ENCODE data around the gene SRCIN1.
A peak's percentile ranks its signal among the peaks of the same experiment; 100 is the strongest.

The SRCIN1 gene

DNA sequence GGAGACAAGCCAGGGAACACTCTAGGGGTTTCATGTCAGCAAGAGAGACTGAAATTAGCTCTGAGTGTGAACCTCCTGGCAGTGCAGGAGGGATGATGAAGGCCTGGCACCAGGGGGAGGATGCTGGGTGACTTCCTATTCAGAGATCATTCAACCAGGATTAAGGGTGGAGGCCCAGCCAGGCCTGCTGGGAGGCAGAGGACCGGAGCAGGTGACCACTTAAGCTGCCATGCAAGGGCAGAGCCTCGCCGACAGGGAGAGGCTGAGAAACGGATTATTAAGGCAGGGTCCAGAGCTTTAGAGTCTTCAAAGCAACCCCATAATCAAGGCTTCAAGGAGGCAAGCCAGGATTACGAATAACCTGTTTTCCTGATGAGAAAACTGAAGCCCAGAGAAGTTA is 10.6 kb upstream of the SRCIN1 start:
- no peak for DNase-seq (ENCODE audit: low read depth)

DNA sequence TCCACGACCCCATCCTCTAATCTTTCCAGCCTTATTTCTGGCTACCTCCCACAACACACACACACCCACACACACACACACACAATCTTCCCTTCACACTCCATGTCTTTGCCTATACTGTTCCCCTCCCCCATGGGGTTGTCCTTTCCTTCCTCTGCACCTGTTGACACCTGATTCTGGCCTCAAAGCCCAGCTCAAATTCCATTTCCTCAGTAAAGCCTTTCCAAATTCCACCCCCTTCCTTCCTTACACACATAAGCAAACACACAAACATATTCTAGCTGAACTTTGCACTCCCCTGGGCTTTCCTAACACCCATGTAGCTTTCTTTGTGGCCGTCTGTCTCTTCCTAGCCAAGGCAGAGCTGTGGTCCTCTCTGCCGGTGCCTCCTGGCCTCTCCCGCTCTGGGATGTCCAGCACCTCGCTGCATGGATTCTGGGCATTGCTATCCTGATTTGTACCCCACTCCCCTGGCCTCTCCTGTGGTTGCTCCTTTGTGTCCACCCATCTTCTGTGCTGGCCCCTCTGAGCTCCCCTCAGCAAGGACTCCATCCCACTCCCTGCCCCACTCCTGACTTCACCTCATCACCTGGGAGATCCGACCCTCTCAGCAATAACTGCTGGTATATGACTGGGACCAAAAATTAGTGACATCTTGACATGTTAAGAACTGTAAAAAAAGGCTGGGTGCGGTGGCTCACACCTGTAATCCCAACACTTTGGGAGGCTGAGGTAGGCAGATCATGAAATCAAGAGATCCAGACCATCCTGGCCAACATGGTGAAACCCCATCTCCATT is 8.4 kb upstream of the SRCIN1 start:
- DNase-seq (ENCODE audit: low read depth), result no peak

DNA sequence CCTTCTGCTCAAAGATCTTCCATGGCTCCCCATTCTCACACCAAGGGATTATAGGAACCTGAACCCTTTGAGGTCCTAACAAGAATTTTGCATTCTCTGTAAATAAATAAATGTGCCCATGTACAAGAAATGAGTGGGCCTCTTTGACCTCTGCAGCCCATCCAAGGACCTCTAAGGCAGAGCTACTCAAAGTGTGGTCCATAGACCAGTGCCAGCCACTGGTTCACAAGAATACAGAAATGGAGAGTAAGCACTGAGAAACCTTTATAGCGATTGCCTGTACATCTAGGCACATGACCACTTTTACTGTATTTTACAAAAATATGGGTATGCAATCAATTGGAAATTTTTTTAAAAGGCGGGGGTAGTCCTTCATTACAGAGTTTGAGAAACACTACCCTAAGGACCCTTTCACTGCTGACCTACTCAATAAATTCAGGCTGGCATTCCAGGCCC is 7.8 kb upstream of the SRCIN1 start:
- DNase-seq (ENCODE audit: low read depth), result no peak

DNA sequence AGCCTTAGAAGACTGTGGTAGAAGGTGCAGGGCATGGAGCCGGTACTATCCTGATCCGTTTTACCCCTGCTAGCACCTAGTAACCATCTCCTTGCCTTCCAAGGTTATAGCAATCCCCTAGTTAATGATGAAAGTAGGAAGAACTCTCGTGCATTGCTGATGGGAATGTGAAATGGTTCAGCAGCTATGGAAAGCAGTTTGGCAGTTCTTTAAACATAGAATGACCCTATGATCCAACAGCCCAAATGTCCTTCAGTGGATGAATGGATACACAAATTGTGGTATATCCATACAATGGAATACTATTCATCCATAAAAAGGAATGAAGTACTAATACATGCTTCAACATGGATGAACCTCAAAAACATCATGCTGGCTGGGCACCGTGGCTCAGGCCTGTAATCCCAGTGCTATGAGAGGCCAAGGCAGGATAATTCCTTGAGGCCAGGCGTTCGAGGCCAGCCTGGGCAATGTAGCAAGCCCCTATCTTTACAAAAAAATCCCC is 6.2 kb upstream of the SRCIN1 start:
- no peak for DNase-seq (ENCODE audit: low read depth)

DNA sequence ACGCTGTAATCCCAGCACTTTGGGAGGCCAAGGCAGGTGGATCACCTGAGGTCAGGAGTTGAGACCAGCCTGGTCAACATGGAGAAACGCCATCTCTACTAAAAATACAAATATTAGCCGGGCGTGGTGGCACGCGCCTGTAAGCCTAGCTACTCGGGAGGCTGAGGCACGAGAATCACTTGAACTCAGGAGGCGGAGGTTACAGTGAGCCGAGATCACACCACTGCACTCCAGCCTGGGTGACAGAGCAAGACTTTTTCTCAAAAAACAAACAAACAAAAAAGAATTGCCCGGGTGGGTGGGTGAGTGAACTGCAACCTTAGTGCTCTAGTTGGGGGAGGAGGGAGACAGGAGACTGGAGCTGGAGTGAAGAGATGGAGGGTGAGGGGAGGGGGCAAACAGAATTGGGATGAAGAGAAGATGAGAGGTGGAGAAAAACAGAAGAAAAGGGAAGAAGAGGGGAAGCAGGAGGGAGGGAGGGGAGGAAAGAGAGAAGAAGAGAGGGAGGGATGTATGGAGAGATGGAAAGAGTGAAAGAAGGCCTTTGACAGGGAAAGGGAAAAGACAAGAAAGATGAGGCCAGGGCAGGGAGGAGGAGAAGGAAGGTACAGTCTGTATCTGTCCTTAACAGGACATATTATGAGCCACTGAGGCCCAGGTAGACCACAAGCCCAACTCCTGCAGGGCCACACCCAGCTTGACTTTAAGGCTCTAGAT is 5.5 kb upstream of the SRCIN1 start:
- DNase-seq (ENCODE audit: low read depth), result no peak

DNA sequence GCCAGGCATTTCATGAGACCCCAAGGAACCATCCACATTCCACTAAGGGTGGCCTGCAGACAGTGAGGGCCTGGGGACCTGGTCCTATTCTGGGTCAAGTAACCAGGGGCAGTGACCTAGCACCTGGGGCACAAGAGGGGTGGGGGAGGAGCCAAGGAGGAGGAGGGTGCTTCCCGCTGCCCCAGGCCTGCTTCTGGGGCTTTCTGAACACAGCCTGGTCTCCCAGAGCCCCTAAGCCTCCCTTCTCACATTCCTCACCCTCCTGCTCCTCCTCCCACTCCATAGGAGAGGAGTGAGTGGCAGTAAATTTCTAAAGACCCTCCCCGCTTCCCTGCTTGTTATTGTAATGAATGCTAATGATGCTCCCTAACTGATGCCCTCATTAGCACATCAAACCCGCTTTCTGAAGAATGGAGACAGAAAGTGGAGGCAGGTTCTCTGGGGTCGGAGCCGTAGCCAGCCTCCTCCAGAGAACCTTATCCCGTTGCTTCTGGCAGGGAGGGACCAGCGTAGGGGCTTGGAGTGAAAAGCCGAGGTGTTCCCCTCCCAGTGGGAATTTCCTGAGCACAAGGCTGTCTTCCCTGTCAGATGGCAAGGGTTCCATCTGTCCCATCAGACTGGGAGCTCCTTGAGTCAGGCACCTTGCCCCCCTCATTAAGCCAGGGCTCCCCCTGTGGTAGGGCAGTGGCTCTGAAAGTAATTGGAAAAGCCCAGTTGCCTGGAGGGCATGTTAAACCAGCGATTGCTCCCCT is 3.7 kb upstream of the SRCIN1 start:
- DNase-seq (ENCODE audit: low read depth), result no peak

DNA sequence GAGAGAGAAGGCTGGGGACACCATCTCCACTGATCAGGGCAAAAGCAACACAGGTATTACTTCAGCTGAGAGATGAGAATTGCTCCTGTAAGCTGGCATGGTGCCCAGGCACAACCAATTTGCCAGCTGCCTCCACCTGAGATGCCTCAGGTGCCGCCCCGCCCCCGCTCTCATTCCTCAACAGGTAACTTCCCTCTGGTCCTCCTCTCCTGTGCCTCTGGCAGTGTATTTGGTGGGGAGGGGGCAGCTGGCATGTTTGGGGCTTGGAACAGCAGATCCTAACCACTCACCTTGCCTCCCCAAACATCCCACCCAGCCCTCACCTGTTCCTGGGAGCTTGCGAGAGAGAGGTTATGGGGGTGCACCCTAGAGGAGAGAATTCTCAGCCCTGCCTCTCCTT is 2.9 kb upstream of the SRCIN1 start:
- no peak for DNase-seq (ENCODE audit: low read depth)

DNA sequence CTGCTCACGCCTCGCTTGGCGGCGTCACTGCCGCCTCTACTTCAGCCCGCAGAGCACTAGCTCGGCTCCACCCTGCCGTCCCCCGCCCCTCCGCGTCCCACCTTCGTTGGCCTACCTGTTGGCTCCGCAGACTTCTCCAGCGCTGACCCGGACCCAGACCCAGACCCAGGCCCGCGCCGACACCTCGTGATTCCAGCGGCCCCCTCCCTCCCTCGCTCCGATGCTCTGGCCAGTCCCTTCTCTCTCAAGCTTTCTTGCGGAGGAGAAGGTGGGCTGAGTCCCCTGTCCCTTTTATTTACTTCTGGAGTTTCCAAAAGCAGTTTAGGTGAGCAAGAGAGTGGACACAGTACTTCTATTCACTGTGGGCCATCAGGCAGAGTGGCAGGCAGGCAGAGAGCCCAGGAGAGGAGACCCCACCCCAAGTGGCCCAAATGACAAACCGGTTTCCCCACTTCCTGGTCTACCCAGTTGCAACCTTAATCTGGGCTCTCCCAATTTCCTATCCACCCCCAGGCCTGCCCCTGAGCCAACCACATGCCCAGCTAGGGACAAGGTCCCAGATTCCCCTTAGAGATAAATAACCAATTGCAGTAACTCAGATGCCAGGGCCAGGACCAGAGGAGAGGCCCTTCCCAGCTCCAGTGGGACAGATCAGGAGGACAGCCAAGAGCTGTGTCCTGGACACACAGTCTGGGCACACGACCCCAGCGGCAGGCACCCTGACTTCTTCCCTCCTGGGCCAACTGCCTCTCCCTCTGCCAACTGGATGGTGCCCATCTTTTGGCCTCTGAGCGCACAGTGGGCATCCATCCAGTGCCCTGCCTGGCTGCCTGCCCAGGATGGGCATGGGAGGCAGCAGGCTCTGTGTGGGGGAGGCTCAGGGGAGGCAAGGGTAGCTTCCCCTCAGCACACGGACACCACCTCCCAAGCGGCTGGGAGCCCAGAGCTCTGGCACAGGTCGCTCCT is 1.2 kb upstream of the SRCIN1 start:
- DNase-seq (ENCODE audit: low read depth), result no peak

DNA sequence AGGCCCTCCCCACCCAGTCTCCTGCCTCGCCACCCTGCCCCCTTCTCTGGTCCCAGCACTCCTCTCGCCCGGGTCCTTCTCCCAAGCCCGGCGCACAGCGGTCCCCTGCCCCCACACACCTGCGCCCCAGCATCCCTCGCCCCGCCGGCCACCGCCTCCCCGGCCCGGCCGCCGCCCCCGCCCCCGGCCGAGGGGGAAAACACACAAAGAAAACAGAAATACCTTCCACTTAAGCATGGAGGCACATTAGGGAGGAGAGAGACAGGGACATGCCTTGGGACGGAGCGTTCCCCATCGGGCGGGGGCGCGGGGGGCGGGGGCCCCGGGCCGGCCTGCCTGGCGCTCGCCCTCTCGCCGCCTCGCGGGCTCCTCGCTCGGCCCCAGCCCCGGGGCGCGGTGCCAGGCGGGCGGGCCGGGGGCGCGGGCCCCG is 326 bp downstream of the SRCIN1 start:
- no peak for DNase-seq (ENCODE audit: low read depth)

DNA sequence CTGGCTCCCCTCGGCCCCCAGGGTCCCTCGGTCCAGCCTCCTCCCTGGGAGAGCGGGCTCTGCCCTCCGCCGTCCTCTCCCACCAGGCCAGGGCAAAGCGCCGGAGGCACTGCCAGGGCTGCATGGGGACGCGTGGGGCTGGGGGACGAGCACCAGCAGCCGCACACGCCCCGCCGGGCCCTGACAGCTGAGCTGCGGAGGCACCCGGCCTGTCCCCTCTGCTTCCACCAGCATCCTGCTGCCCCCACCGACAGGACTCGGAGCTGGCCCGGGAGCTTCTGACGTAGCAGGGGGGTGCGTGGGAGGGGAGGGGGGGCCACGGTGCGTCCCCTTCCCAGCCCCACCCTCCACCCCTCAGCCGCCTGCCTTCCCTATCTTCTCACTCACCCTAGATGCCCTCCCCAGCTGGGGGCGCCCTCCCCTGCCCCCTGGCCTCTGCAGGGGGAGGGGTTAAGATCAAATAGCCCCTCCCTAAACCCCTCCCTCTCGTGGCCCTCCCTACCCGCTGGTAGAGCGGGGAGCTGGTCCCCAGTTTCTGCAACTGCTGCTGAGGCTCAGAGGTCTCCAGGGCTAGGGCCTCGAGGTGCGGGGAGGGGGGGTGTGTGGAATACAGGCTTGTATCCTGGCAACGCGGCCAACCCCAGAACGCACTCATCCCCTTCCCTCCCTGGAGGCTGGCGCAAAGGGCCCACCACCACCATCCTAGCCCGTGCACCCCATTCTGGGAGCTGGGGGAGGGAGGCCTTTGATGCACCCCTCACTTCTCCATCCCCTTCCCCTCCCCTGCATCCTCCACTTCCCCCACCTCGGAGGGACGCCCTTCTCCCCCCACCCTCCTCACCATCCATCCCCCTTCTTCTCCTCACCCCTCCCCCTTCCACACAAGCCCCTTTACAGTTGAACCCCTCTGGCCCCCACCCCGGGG is 1.0 kb downstream of the SRCIN1 start:
- no peak for DNase-seq (ENCODE audit: low read depth)

DNA sequence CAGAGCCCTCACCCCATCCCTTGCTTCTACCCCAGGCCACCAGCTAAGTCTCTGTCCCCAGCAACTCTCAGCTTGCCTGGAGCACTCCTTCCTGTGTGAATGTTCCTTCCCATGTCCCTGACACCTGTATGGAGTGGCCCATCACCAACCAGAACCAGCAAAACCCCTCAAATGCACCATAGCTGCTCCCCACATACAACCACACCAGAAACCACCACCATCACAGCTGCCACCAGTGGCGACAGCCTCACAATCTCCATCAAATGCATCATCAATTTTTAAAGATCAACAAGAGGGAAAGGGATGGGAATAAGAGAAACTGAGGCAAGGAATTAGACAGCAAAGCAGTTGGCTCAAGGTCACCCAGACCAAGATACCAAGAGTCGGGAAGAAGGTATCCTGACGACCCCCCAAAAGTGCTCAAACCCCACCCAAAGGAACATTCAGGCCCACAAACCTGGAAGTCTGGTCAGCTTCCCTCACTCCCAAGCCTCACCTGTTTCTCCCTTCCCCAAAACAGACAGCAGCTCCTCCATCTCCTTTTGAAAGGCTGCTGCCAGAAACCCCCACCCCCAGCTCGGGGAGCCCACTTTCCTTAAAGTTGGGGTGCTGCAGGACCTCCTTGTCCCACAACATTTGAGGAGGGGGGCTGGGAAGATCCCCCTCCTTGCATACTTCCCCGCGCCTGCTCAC is 1.8 kb downstream of the SRCIN1 start:
- DNase-seq (ENCODE audit: low read depth), result no peak

DNA sequence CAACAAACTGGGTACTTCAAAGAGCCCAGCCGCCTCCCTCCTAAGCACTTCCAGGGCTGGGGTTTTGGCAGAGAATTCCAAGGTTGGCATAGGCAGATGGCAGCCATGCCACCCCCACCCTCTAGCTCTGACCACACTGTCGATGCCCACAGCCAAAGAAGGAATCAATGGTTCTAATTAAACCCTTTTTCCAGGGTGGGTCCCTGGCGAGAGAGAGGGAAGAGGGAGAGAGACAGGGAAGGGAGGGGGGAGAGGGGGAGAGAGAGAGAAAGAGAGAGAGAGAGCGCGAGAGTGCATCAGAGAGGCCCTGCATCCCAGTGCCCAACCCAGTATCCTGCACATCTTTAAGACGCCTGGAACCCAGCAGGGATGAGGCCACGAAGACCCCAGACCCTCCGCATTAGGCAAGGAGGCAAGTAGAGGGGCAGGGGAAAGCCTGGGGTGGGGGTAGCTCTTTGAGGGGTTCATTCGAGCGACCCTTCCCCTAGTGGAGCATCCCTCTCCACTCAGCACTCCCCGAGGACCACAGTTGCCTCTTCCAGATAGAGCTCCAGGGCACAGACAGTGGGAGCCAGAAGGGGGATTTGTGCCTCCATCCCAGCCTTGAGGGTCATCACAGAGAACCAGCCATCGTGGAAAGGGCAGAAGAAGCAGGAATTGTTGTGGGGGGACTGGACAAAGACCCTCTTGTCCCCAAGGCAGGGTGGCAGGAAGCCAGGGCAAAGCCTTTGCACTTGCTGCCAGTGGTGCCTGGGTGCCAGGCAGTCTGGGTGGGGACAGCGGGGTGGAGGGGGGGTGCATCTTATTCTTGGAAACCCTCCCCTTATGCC is 2.6 kb downstream of the SRCIN1 start:
- DNase-seq (ENCODE audit: low read depth), result no peak

DNA sequence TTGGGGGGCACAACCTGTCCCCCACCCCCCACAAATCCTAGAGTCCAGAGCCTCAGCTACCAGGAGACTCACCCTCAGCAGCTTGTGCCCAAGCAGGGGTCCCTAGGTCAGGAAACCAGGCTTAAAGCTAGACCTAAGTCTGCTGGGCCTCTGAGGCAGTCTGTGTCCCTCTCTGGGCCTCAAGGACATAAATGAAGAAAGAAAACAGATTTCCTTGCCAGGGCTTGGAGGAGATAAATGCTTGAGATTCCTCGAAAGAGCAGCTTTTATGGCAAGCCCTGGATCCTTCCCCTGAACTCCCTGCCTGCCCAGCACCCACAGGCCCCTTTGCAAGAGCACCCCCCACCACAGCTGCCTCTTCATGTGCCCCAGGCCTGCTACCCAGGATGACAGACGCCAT is 3.3 kb downstream of the SRCIN1 start:
- peak; percentile 16 for DNase-seq (ENCODE audit: low read depth)

DNA sequence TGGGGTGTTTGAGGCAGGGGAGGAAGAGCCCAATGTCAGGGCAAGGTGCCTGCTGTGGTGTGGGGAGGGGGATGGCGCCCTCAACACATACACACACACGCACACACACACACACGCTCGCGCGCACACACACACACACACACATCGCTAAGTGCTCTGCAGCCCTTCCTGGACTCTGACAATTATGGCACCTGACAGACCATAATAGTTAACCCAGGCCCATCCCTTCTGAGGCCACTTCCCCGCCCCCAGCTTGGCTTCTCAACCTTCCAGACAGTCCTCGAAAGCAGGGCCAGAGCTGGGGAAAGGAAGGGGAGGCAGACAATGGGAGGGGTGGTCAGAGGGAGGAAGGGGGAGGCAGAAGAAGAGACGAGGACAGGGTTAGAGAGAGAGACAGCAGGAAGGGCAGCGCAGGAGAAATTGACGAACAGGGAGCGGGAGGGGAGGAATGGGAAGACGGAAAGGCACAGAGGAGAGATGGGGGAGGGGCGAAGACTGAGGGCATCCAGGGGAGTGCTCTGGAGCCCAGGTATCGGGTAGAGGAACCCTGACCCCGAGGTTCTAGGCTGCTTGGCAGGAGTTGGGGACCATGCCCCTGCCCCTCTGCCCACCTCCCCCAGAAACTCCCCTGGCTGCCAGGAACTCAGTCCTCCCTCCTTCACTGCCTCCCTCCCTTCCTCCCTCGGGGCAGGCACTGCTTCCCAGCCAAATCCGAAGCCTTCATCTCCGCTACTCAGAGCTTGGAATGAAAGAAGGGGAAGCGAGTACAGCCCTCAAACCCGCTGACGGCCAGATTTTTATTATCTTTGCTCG is 4.0 kb downstream of the SRCIN1 start:
- no peak for DNase-seq (ENCODE audit: low read depth)

DNA sequence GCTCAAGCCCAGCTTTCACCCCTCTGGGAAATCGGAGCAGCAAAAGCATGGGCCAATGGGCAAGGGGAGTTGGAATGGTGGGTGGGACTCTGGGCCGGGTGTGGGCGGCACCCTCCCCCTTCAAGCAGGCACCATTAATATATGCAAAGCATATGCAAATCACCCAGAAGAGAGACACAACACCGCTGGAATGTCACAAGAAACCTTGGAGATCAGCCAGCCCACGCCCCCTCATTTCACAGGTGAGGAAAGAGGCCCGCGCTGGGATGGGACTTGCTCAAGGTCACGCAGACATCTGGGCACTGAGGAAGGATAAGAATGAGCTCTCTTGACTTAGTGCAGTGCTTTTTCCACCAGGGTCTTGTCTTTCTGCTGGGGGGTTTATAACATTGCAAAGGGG is 4.8 kb downstream of the SRCIN1 start:
- DNase-seq (ENCODE audit: low read depth), result no peak

DNA sequence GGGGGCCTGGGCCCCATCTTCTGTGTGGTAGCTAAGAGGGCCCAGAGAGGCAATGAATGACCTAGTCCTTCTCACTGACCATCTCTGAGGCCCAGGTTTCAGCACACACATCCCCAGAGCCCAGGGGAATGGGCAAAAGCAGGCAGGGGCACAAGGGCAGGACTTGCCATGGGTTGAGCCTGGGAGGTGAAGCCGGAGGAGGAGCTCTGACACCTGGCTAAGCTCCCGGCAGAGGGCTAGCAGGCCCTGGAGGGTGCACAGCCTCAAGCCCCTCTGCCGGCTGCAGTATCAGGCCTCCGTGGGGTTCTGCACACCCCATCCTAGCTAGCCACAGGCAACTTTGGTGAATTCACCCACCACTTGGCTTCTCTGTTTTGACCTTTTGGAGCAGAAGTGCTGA is 5.3 kb downstream of the SRCIN1 start:
- no peak for DNase-seq (ENCODE audit: low read depth)

DNA sequence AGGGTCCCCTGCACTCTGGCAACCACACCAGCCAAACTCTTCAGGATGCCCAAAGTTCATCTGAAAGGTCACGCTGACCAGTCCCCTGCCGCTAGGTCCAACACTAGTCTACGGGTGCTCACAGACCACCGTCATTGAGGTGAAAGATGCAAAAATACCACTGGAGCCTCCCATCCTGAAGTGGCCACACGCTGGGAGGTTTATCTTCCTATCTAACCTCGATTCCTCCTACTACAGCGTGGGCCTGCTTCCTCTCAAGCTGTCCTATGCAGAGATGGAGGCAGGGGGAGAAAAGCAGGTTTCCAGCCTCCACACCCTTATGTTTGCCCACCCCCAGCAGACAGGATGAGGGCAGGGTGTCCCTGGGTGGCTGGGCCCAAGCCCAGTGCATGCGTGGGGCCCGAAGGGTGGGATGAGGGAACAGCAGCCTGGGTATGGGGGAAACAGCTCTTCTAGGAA is 6.3 kb downstream of the SRCIN1 start:
- no peak for DNase-seq (ENCODE audit: low read depth)

DNA sequence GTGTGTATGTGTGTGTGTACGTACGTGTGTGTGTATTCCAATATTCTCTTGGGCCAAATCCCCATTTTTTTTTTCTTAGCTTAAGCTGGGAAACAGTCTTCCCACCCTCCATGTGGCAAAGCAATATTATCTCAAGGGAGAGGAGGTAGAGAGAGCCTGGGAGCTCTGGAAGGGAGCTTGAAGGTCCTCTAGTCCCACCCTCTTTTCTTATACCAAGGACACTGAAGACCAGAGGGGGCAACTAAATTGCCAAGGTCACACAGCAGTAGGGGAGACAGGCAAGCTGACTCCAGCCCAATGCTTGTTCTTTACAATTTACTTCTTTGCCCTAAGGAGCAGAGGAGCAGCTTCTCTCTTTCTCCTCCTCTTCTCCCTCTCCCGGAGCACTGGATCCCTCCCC is 6.8 kb downstream of the SRCIN1 start:
- DNase-seq (ENCODE audit: low read depth), result no peak

Measured in iris pigment epithelial cell (primary cell).